GM23248 (cell line): ENCODE measurements around the gene GNL1.

Experiments
- EZH2 ChIP-seq: fragments of 200-600 bp; sonication (generic); IDR thresholded peaks from 2 replicates; pipeline ENCODE4 v1.6.1; 2018; ENCODE audit warnings: antibody characterized with exemption, mild to moderate bottlenecking; ENCODE audit not compliant: insufficient read depth, poor library complexity, severe bottlenecking
- EZH2phosphoT487 ChIP-seq: fragments of 200-600 bp; sonication (generic); IDR thresholded peaks from 2 replicates; pipeline ENCODE4 v1.6.1; 2018; ENCODE audit warnings: antibody characterized with exemption, moderate library complexity, mild to moderate bottlenecking, low read depth; ENCODE audit not compliant: insufficient read depth

- TF ChIP-seq EZH2phosphoT487 (no peak), EZH2 (no peak)
Measured at GRCh38 chr6:30601815-30602641, 45.7 kb upstream of the GNL1 start.
